Mucosa of descending colon (tissue), 3 donors: ENCODE data around the gene ARHGAP5. TPM values are rescaled to one million over a fixed set of nuclear protein-coding genes. Genes with fewer than 3 reads are reported as not detected.

Source experiments
- ATAC-seq: fragments of 200-7000 bp; cut with Tn5 transposase; one replicate; pipeline ENCODE4 v1.9.1; 2020; ENCODE audit warnings: mild to moderate bottlenecking, moderate library complexity
- DNase-seq, 3 donors: peaks; one replicate each; pipeline ENCODE4 v3.0.0-alpha.2; 2020
- H3K36me3 ChIP-seq: fragments of 200-600 bp; one replicate; pipeline ENCODE4 v1.8.0; 2021; ENCODE audit warnings: low read depth, mild to moderate bottlenecking
- H3K4me1 ChIP-seq: fragments of 200-600 bp; one replicate; pipeline ENCODE4 v1.8.0; 2021; ENCODE audit warnings: low read depth, mild to moderate bottlenecking
- H3K4me3 ChIP-seq: fragments of 200-600 bp; one replicate; pipeline ENCODE4 v1.8.0; 2021; ENCODE audit warnings: mild to moderate bottlenecking
- H3K9me3 ChIP-seq: fragments of 200-600 bp; one replicate; pipeline ENCODE4 v1.8.0; 2021; ENCODE audit warnings: mild to moderate bottlenecking
- intact Hi-C, 2 donors: fragments of 100-400 bp; cut with DNase I in 1 of 2; cut with micrococcal nuclease in 1 of 2; formaldehyde crosslinking; loops; one replicate each; pipeline versions ENCODE4 v1.11.0 to v1.11.1; 2022; cut with DNase I, micrococcal nuclease
- total RNA-seq, 3 donors: library from RNA; stranded (reverse); fragmentation: NEBNext Ultra II Directional in 2 of 3; extraction: Animal tissue kit (Norgen Biotek cat#: 25700) in 2 of 3; gene quantifications; one replicate each; pipeline versions ENCODE4 v1.2.1 to v1.2.4, GENCODE V29; 2021 to 2023
- TF ChIP-seq, protein P1 (sequence below): fragments of 200-600 bp; IDR thresholded peaks from one replicate; pipeline ENCODE4 v1.8.0; 2022; ENCODE audit warnings: antibody characterized with exemption, mild to moderate bottlenecking
- donor health status: DM: no; HTN: no; CAD: no; lungs with moderate emphysema.
- donor health status: DM: no; HTN: no; CAD: no.
- donor health status: DM: no; HTN: yes; CAD: no.

ARHGAP5 gene
- total RNA-seq, 3 donors from 2014 or later = 94.7 to 203 (median 106) TPM

DNA sequence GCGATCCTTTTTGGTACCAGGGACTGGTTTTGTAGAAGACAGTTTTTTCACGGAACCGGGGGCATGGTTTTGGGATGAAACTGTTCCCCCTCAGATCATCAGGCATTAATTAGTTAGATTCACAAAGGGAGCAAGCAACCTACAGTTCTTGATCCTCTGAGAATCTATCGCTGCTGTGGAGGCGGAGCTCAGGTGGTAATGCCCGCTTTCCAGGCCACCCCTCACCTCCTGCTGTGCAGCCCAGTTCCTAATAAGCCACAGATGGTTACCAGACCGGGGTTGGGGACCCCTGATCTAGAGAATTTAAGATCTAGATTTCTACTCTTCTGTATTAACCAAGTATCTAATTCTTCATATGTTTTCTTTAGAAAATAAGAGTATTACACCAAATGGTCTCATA, 4.8 kb downstream of the ARHGAP5 start:
- Histone ChIP-seq H3K4me3 (no peak overlapping the region), H3K9me3 (no peaks in the 10 kb centered on the region), H3K4me1 (peaks cover 49% of the 10 kb centered on the region), H3K36me3 (no peaks in the 10 kb centered on the region)
- DNase-seq = peak in 1 of 3 donors; percentile 28
- intact Hi-C loops = no loop called here
- TF ChIP-seq, protein P1, sequence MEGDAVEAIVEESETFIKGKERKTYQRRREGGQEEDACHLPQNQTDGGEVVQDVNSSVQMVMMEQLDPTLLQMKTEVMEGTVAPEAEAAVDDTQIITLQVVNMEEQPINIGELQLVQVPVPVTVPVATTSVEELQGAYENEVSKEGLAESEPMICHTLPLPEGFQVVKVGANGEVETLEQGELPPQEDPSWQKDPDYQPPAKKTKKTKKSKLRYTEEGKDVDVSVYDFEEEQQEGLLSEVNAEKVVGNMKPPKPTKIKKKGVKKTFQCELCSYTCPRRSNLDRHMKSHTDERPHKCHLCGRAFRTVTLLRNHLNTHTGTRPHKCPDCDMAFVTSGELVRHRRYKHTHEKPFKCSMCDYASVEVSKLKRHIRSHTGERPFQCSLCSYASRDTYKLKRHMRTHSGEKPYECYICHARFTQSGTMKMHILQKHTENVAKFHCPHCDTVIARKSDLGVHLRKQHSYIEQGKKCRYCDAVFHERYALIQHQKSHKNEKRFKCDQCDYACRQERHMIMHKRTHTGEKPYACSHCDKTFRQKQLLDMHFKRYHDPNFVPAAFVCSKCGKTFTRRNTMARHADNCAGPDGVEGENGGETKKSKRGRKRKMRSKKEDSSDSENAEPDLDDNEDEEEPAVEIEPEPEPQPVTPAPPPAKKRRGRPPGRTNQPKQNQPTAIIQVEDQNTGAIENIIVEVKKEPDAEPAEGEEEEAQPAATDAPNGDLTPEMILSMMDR = no peak
- ATAC-seq = no peak

DNA sequence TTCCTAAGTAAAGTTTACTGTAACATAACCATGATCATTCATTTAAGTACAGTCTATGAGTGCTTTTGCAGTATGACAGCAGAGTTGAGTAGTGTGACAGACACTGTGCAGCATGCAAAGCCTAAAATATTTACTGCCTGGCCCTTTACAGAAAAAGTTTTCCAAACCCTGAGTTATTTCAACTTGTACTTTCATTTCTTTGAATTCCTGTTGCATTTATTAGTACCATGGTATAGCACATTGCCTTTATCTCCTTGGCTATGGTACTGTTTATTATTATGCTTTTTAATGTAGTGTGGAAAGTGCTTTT, 6.2 kb downstream of the ARHGAP5 start:
- intact Hi-C loops = no loop called here
- Histone ChIP-seq H3K4me3 (no peak overlapping the region), H3K9me3 (no peaks in the 10 kb centered on the region), H3K4me1 (peaks cover 56% of the 10 kb centered on the region), H3K36me3 (no peaks in the 10 kb centered on the region)
- DNase-seq = no peak
- ATAC-seq = no peak
- TF ChIP-seq, protein P1 = no peak

DNA sequence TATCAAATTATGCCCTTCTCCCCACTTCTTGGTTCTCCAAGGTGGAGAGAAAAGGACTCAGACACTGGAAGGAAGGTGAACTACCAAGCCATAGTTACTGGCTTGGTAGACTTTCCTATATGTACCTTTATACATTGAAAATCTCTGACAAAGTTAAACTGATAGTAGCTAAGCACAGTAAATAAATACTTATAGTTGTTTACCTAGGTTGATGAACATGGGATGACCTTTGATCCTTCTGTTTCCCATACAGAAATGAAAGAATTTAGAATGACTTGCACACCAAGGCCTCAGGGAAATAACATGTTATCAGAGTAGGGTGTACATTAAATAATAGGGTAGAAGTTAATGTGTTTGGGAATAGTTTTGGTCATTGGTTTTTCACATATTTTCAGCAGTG, 6.7 kb downstream of the ARHGAP5 start:
- ATAC-seq = peak; percentile 75
- no peaks in the 10 kb centered on the region for H3K36me3 ChIP-seq
- H3K4me1 ChIP-seq = peaks cover 59% of the 10 kb centered on the region
- no peak for DNase-seq
- TF ChIP-seq, protein P1 = no peak
- no peaks in the 10 kb centered on the region for H3K9me3 ChIP-seq
- intact Hi-C loops = no loop called here
- H3K4me3 ChIP-seq = no peak overlapping the region

DNA sequence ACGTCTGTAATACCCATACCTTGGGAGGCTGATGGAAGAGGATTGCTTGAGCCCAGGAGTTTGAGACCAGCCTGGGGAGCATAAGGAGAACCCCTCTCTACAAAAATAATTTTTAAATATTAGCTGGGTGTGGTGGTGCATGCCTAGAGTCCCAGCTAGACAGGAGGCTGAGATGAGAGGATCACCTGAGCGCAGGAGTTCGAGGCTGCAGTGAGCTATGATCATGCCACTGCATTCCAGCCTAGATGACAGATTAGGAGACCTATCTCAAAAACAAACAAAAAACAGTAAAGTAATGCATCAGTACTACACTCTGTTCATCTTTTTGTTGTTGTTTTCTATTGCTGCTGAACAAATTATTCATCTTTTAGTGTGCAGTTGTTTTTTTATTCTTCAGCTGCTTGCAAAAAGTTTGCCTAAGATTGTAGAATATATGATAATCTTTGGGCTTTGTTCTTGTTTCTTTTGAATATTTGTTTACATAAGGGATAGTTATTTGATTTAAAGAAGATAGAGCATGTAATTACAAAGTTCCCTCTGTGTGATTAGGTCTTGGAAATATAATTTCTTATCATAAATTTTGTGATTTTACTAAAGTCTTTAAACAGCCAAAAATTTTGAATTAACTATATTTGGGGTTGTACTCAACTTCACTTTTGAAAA, 8.2 kb downstream of the ARHGAP5 start:
- H3K4me3 ChIP-seq = no peak overlapping the region
- TF ChIP-seq, protein P1 = no peak
- no peaks in the 10 kb centered on the region for H3K36me3 ChIP-seq
- DNase-seq (no peak), ATAC-seq (no peak)
- H3K4me1 ChIP-seq = peaks cover 48% of the 10 kb centered on the region
- intact Hi-C loops = no loop called here
- no peaks in the 10 kb centered on the region for H3K9me3 ChIP-seq

DNA sequence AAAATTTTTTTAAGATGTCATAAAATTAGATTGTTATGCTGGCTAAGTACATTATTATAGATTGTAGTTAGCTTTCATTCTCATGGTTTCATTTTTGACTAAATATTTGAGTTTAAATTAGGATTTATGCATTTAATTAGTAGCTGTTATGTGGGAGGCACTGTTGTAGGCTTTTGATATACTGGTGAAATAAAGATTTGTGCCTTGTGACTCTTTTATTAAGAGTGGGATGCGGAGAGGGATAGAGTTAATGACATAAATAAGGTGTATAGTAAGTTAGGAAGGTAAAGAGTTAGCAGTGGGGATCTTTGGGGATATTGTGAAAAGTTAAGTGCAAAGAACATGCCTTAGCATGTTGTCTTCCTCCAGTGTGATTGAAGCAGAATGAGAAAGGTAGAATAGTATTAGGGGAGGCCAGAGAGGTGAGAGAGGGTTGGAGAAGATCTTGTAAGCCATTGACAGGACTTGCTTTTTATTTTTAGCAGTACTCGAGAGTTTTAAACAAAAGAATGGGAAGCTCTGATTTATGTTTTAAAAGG, 8.8 kb downstream of the ARHGAP5 start:
- no peaks in the 10 kb centered on the region for H3K36me3 ChIP-seq
- H3K4me3 ChIP-seq = no peak overlapping the region
- DNase-seq (no peak), ATAC-seq (no peak)
- no peaks in the 10 kb centered on the region for H3K9me3 ChIP-seq
- peaks cover 45% of the 10 kb centered on the region for H3K4me1 ChIP-seq
- intact Hi-C loops = no loop called here
- TF ChIP-seq, protein P1 = no peak
